BE2C (cell line): Measurements from ENCODE around the gene TENM4.
"Not testable (repeated sequence)": the region's sequence is repeated elsewhere in the genome, so short reads cannot be mapped to it uniquely, and the experiment has no call there.

ENCODE experiments used
- DNase-seq: peaks from one replicate; pipeline ENCODE4 v3.0.0-alpha.2; 2020
- H3K27me3 ChIP-seq: fragments of 250-450 bp; sonication (Bioruptor Pico); 2 replicates; pipeline ENCODE4 v1.5.1; 2020; ENCODE audit warnings: mild to moderate bottlenecking
- H3K36me3 ChIP-seq: fragments of 250-450 bp; sonication (Bioruptor Pico); 2 replicates; pipeline ENCODE4 v1.5.1; 2020; ENCODE audit warnings: mild to moderate bottlenecking
- H3K4me1 ChIP-seq: fragments of 250-450 bp; sonication (Bioruptor Pico); 2 replicates; pipeline ENCODE4 v1.5.1; 2020
- H3K4me3 ChIP-seq: 2 replicates; pipeline ENCODE4 v1.5.1; 2011; ENCODE audit warnings: low read depth, low read length
- H3K9me3 ChIP-seq: fragments of 250-450 bp; sonication (Bioruptor Pico); 2 replicates; pipeline ENCODE4 v1.5.1; 2020
- CTCF ChIP-seq: IDR thresholded peaks from 2 replicates; pipeline ENCODE4 v1.5.1; 2012; ENCODE audit warnings: mild to moderate bottlenecking, low read depth, low read length

TENM4 gene

DNA sequence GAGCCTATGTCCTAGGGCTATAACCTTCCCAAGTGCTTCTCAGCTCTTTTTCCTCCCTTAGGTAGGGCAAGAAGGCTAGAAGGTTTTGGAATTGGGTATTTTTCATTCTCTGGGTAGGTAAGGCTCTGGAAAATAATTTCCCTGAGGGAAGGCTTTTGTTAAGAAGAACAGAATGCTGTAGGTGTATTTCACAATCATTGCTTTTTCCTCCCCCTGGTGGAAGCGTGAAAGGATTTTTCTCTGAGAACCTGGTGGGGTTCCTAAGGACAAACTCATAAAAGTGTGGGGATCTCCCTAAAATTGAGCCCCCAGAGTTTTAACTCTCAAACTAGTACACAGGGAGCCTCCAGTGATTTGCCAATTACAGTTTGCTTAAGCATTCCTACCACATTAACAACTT, 825.1 kb downstream of the TENM4 start:
- Histone ChIP-seq H3K9me3 (no peaks in the 10 kb centered on the region; the same call in 1 of the 2 replicates), H3K4me3 (no peak overlapping the region), H3K27me3 (peaks cover 4% of the 10 kb centered on the region; the same call in 1 of the 2 replicates), H3K36me3 (no peaks in the 10 kb centered on the region), H3K4me1 (no peaks in the 10 kb centered on the region)
- 0 out of 2 replicates have a peak, but pooled peaks have one; percentile 11 for TF ChIP-seq CTCF
- DNase-seq = no peak

DNA sequence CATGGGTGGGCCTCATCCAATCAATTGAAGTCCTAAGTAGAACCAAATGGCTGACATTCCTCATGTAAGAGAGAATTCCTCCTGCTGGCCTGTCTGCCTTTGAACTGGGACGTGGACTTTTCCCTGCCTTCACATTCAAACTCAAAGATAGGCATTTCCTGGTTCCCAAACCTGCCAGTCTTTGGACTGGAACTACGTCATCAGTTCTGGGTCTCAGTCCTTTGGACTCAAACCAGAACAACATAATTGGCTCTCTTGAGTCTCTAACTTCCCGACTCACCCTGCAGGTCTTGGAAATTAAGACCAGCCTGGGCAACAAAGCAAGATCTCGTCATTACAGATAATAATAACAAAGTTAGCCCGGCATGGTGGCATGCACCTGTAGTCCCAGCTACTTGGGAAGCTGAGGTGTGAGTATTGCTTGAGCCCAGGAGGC, 827.4 kb downstream of the TENM4 start:
- Histone ChIP-seq H3K36me3 (no peaks in the 10 kb centered on the region), H3K27me3 (peaks cover 4% of the 10 kb centered on the region; the same call in 1 of the 2 replicates), H3K4me3 (no peak overlapping the region), H3K9me3 (no peaks in the 10 kb centered on the region; the same call in 1 of the 2 replicates), H3K4me1 (no peaks in the 10 kb centered on the region)
- no peak for DNase-seq
- no peak for TF ChIP-seq CTCF

GRCh38 chr11:78612721-78613377, 828.0 kb downstream of the TENM4 start:
- H3K9me3 ChIP-seq = no peaks in the 10 kb centered on the region
- H3K27me3 ChIP-seq = peaks cover 4% of the 10 kb centered on the region; the same call in 1 of the 2 replicates
- DNase-seq = no peak
- H3K4me3 ChIP-seq = no peak overlapping the region
- 0 out of 2 replicates have a peak, but pooled peaks cover 1% of the 10 kb centered on the region for H3K4me1 ChIP-seq
- no peak for TF ChIP-seq CTCF
- no peaks in the 10 kb centered on the region for H3K36me3 ChIP-seq

DNA sequence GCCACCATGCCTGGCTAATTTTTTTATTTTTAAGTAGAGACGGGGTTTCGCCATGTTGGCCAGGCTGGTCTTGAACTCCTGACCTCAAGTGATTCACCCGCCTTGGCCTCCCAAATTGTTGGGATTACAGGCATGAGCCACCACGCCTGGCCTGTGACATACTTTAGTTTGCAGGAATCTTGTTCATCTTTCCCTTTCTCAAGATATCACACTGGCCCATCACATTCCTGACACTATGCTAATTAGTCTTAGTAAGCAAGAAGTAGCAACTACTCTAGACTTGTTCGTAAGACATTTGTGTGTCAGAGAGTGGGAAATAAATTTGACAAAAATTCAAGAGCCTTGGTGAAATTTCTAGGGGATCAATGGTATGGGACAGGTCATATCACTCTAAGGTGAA, 831.5 kb downstream of the TENM4 start:
- DNase-seq, H3K27me3 ChIP-seq, H3K4me3 ChIP-seq, H3K9me3 ChIP-seq, H3K4me1 ChIP-seq, H3K36me3 ChIP-seq: not testable (repeated sequence)

- no peak for DNase-seq
- H3K4me3 ChIP-seq = no peak overlapping the region
- no peaks in the 10 kb centered on the region for H3K36me3 ChIP-seq
- peaks cover 7% of the 10 kb centered on the region; the same call in 1 of the 2 replicates for H3K4me1 ChIP-seq
- no peaks in the 10 kb centered on the region; the same call in 1 of the 2 replicates for H3K9me3 ChIP-seq
- TF ChIP-seq CTCF = no peak
- H3K27me3 ChIP-seq = peaks cover 2% of the 10 kb centered on the region
Observed at GRCh38 chr11:78607696-78608095, 833.1 kb downstream of the TENM4 start.

DNA sequence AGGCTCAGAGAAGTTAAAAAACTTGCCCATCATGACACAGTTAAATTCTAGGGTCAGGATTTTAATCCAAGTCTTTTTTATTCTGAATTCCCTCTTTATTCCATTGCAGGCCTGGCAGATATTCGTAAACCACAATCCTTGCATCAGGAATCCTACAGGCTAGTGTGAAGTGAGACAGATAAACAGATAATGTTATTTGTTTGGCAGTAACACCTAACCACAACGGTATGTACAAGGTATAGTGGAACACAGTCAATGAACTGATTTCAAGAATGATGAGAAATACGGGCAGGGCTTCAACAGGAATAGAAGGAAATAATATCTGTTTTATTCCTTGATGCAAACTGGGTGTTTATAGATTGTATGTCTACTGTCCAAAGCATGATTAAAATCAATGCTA, 834.2 kb downstream of the TENM4 start:
- DNase-seq = no peak
- no peak for TF ChIP-seq CTCF

More for the DNA sequence above, 834.2 kb downstream of the TENM4 start:
- no peak overlapping the region for H3K4me3 ChIP-seq
- H3K4me1 ChIP-seq = peaks cover 7% of the 10 kb centered on the region; the same call in 1 of the 2 replicates
- H3K9me3 ChIP-seq = no peaks in the 10 kb centered on the region; the same call in 1 of the 2 replicates
- peaks cover 11% of the 10 kb centered on the region for H3K27me3 ChIP-seq
- H3K36me3 ChIP-seq = no peaks in the 10 kb centered on the region
